Tongue (tissue), 2 donors: Measurements from ENCODE around the gene AATF. TPM values are rescaled to one million over a fixed set of nuclear protein-coding genes. Genes with fewer than 3 reads are reported as not detected.
"Not testable (repeated sequence)": the region's sequence is repeated elsewhere in the genome, so short reads cannot be mapped to it uniquely, and the experiment has no call there.

Experiments
- DNase-seq: peaks from one replicate; pipeline ENCODE4 v3.0.0-alpha.2; 2015
- total RNA-seq: library from RNA; depleted of rRNA; stranded (reverse); fragments of >200 nt; gene quantifications from one replicate; pipeline ENCODE4 v1.2.3, GENCODE V29; 2014

Gene AATF
- total RNA-seq, 1 donor from 2014 or later, result 15.6 TPM

- no peak for DNase-seq
These were observed 102.2 kb downstream of the AATF start for GRCh38 chr17:37050920-37051319.

- no peak for DNase-seq
These were observed 102.6 kb downstream of the AATF start for GRCh38 chr17:37051381-37051780.

GRCh38 chr17:37051833-37052232, 103.1 kb downstream of the AATF start:
- no peak for DNase-seq

GRCh38 chr17:37052450-37052849, 103.7 kb downstream of the AATF start:
- no peak for DNase-seq

- DNase-seq, result no peak
These were observed 106.1 kb downstream of the AATF start for GRCh38 chr17:37054894-37055293.

GRCh38 chr17:37056622-37057021, 107.9 kb downstream of the AATF start:
- no peak for DNase-seq

GRCh38 chr17:37059493-37059892, 110.7 kb downstream of the AATF start:
- DNase-seq, result no peak

- no peak for DNase-seq
These were observed 111.3 kb downstream of the AATF start for GRCh38 chr17:37060094-37060493.

GRCh38 chr17:37060928-37061327, 112.2 kb downstream of the AATF start:
- no peak for DNase-seq

GRCh38 chr17:37062021-37062420, 113.3 kb downstream of the AATF start:
- DNase-seq, result no peak

GRCh38 chr17:37064206-37064605, 115.5 kb downstream of the AATF start:
- DNase-seq, result peak; percentile 49

- DNase-seq, result no peak
These were observed 116.2 kb downstream of the AATF start for GRCh38 chr17:37064956-37065355.

GRCh38 chr17:37065486-37066321, 117.0 kb downstream of the AATF start:
- DNase-seq, result no peak

GRCh38 chr17:37066322-37067255, 117.8 kb downstream of the AATF start:
- DNase-seq, result no peak

GRCh38 chr17:37067555-37068111, 118.9 kb downstream of the AATF start:
- peak; percentile 43 for DNase-seq

GRCh38 chr17:37068266-37068665, 119.5 kb downstream of the AATF start:
- DNase-seq, result peak; percentile 85

- no peak for DNase-seq
These were observed 120.3 kb downstream of the AATF start for GRCh38 chr17:37069087-37069486.

- not testable (repeated sequence) for DNase-seq
These were observed 124.7 kb downstream of the AATF start for GRCh38 chr17:37073464-37073863.

- DNase-seq, result no peak
These were observed 130.4 kb downstream of the AATF start for GRCh38 chr17:37079065-37079708.

- DNase-seq, result no peak
These were observed 131.0 kb downstream of the AATF start for GRCh38 chr17:37079735-37080134.

- no peak for DNase-seq
These were observed 132.5 kb downstream of the AATF start for GRCh38 chr17:37081287-37081686.

GRCh38 chr17:37082311-37082860, 133.6 kb downstream of the AATF start:
- no peak for DNase-seq
